Measurements from ENCODE around the gene FBXO36.
A peak's percentile ranks its signal among the peaks of the same experiment; 100 is the strongest.
"Not testable (repeated sequence)": the region's sequence is repeated elsewhere in the genome, so short reads cannot be mapped to it uniquely, and the experiment has no call there.

The FBXO36 gene

DNA sequence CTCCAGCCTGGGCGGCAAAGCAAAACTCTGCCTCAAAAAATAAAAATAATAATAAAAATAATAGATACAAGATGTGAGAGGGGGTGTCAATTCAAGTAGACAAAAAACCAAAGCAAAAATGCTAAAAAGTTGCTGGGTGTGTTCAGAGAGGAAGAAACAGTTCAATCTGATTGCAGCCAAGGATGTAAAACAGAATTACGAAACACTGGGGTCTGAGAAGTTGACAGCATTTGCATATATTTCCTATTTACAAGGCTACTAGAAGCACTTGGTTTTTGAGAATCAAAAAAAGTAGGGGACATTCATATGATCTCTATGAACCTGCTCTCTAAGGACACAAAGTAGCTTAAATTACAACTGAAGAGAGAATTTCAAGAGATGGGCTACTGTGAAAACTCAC lies 8.1 kb upstream of the FBXO36 start:
- peak; percentile 63 for DNase-seq

DNA sequence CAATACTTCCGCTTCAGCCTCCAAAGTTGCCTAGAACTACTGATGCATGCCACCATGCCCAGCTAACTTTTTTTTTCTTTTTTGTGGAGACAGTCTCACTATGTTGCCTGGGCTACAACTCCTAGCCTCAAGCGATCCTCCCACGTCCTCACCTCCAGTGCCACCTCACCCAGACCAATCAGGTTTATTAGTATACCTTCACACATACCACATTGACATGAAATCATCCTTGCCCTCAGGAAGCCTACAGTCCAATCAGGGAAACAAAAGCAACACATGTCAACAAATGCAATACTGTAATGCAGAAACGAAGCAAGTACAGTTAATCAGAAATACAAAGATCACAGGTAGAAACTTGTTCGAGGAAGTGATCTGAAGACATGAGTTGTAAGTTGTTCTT lies 4.5 kb upstream of the FBXO36 start:
- DNase-seq = no peak

- peak; percentile 57 for DNase-seq
Measured at GRCh38 chr2:229920011-229920641, 2.2 kb upstream of the FBXO36 start.

GRCh38 chr2:229921101-229921891 lies 1.0 kb upstream of the FBXO36 start:
- peak; percentile 82 for DNase-seq

DNA sequence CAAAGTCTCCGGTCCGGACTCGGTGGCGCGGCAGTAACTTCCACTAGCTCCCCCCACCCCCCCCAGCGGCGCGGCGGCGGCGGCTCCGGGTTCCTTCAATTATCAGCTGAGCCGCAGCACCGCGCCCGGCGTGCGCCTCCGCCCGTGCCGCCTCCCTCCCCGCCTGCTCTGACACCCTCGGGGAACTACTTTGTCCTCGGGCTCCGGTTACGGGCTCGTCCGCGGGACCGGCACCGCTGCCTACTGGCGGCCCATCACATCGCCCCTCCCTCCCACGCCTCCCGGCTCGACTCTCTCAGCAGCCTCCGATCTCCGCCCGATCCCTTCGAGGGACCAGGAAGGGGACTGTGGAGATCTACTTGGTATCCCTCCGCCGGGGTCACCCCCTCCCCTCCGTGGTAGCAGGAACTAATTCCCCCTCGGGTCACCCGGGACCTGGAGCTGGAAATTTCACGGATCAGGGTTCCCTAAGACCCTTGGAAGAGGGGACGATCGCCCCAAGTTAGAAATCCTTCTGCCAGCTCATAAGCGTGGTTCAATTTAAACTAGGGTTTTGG lies 333 bp upstream of the FBXO36 start, which contains the start of gene TRIP12:
TSS of gene TRIP12 (minus strand) at position 118 of the 557 bp plus-strand sequence. CDS start 41,930 bp downstream, outside the sequence.
- DNase-seq = peak; percentile 95

- not testable (repeated sequence) for DNase-seq
Measured at GRCh38 chr2:229924541-229924940, 2.2 kb downstream of the FBXO36 start.

GRCh38 chr2:229925201-229925600 lies 2.9 kb downstream of the FBXO36 start:
- DNase-seq = no peak

GRCh38 chr2:229927817-229928321 lies 5.6 kb downstream of the FBXO36 start:
- no peak for DNase-seq

DNA sequence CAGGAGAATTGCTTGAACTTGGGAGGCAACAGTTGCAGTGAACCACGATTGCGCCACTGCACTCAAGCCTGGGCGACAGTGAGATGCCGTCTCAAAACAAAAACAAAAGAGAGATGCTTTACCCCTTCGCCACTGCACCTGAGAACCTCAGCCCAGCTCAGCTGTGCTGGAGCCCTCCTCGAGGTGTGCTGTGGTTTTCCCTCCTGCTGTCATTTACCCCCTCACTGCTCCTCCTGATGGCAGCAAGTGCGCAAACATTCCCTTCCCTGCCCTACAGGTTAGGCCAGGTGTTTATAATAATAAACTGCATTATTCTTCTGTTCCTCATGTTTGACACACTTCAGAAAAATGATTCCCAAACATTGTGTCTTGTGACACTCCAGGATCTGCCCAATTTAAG lies 8.4 kb downstream of the FBXO36 start:
- DNase-seq = no peak

GRCh38 chr2:229931241-229931640 lies 8.9 kb downstream of the FBXO36 start:
- no peak for DNase-seq

GRCh38 chr2:229937537-229937936 lies 15.2 kb downstream of the FBXO36 start:
- peak; percentile 13 for DNase-seq

DNA sequence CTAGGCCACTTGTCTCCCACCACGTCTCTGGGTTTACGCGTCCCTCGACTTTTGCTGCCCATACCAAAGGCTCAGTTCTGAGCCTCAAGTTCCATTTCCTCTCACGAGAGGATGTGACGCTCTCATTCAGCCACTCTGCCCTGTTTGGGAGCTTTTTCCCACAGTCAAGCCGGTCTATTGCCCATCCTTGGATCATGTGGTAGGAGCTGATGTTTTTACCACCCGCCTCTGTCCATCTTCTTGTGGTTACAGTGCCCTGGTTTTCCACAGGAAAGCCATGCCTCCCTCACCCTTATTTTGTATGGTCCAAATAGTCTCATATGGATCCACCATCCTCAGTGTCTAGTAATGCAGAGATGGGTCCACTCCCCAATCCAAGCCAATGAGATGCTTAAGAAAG lies 20.4 kb downstream of the FBXO36 start:
- no peak for DNase-seq

DNA sequence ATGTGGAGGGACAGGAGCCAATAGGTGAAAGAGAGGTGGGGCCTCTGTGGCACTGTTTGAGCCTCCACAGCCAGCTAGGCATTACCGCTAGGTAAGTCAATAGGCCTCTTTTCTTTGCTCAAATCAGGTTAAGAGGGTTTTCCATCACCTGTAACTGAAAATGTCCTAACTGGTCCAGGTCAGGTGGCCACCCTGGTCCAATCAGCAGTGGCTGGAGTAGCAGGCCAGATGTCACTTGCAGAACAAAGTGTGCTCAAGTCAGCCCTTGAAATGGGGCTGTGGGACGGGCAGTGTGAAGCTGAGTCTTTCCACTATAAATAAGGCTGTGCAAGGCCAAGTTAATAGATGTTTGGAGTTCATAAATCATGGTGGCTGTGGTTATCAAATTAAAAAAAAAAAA lies 20.9 kb downstream of the FBXO36 start:
- no peak for DNase-seq

GRCh38 chr2:229943770-229944449 lies 21.6 kb downstream of the FBXO36 start:
- no peak for DNase-seq

- no peak for DNase-seq
Measured at GRCh38 chr2:229945975-229946374, 23.7 kb downstream of the FBXO36 start.

- DNase-seq = no peak
Measured at GRCh38 chr2:229947544-229947943, 25.2 kb downstream of the FBXO36 start.

DNA sequence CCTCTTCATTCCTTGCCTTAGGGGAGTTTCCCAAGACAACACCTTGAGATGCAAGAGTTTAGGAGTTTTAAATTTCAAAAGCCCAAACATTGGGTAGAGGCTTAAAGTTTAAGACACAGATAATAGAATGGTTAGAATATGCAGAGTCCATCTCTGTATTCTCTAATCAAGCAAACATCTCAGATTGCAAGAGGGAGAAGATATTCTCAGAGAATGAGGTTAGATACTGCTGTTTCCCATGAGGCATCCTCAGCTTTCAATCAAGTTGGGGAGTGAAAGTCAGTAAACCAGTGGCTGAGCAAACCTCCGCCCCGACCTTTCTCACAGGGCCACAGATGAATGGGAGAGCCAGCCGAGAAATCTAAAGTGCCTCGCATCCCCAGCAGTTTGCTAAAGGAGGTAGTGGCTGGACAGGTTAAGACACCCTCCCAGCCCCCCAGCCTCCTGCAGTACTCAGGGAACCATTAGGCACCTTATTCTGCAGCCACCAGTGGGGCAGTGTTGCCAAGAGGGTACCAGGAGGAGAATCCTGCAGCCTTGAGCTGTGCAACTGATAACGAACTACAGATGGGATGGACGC lies 30.0 kb downstream of the FBXO36 start:
- no peak for DNase-seq

DNA sequence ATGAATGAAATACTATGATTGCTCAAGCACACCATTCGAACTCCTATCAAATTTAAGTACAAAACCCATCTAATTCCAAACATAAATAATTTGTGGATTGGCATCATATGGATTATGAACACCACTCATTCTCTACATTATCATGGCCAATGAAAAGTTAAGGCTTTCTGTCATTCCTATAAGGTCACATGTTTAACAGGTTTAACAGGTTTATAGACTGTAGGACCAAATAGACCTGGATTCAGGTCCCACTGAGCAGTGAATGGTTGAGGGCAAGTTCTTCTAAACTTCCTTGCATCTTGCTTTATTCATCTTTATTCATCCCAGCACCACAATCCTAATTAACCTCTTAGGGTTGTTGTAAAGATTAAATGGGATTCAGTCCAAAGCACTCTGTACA lies 33.4 kb downstream of the FBXO36 start:
- no peak for DNase-seq

DNA sequence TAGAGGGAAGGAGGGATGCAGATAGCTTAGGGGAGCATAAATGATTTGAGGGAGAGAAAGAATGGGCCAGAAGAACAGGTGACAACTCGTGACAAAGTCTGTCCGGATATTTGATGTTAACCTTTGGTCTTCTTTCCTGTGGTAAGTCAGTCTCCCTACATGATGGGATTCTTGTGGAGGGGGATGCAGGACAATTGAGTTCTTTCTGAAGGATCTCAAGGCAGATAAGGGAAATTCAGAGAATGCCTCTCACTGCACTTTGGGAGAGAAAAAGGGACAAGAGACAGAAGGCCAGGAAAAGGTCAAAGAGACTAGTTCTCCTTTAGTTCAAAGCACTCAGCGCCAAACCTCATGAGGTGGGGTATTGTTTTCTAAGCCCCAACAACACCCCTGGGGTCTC lies 34.2 kb downstream of the FBXO36 start:
- DNase-seq = no peak

DNA sequence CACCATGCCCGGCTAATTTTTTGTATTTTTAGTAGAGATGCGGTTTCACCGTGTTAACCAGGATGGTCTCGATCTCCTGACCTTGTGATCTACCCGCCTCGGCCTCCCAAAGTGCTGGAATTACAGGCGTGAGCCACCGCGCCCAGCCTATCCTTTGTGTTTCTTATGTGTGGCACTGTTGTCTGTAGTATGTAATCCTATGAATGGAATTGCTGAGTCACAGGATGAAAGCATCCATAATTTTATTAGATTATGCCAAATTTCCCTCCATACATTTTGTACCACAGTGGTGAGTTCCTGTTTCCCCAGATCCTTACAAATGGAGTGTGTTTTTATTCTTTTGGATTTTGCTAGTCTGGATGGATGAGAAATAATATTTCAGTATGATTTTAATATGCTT lies 41.3 kb downstream of the FBXO36 start:
- not testable (repeated sequence) for DNase-seq

DNA sequence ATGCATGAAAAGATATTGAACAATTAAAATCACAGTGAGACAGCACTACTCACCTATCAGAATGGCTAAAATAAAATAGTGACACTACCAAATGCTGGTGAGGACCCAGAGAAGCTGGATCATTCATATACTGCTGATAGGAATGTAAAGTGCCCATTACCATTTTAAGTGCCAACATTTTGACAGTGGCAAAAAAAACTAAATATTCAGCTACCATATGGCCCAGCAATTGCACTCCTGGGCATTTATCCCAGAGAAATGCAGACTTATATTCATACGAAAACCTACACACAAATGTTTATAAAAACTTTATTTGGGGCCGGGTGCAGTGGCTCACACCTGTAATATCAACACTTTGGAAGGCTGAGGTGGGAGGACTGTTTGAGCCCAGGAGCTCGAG lies 47.6 kb downstream of the FBXO36 start:
- DNase-seq = no peak

- no peak for DNase-seq
Measured at GRCh38 chr2:229970406-229970805, 48.1 kb downstream of the FBXO36 start.

- DNase-seq = no peak
Measured at GRCh38 chr2:229971298-229971790, 49.0 kb downstream of the FBXO36 start.
